CD4-positive, alpha-beta T cell treated with Interleukin-15 for 4 hours (primary cell): Measurements from ENCODE around the gene SLC1A1.
A peak's percentile ranks its signal among the peaks of the same experiment; 100 is the strongest.
"Not testable (repeated sequence)": the region's sequence is repeated elsewhere in the genome, so short reads cannot be mapped to it uniquely, and the experiment has no call there.

Source experiments
- DNase-seq: peaks from one replicate; pipeline ENCODE4 v3.0.0-alpha.2; 2020; ENCODE audit warnings: low spot score

Gene SLC1A1

DNA sequence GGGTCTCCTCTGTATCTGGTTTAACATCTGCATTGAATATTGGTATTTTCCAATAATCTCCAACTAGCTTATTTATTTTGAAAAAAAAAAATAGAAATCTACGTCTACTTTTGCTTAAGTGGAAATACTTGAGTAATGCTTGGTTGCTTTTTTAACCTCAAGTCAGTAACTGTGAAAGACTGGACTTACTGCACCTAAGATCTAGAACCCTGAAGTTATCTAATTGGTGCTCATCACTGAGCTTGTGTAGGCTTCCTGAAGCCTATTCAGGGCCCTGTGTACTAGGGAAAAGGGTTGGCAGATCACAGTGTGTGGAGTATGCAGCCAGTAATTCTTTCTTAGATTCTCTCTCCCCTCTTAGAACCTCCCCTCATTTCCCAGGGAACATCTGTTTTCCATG lies 16.2 kb downstream of the SLC1A1 start:
- no peak for DNase-seq

DNA sequence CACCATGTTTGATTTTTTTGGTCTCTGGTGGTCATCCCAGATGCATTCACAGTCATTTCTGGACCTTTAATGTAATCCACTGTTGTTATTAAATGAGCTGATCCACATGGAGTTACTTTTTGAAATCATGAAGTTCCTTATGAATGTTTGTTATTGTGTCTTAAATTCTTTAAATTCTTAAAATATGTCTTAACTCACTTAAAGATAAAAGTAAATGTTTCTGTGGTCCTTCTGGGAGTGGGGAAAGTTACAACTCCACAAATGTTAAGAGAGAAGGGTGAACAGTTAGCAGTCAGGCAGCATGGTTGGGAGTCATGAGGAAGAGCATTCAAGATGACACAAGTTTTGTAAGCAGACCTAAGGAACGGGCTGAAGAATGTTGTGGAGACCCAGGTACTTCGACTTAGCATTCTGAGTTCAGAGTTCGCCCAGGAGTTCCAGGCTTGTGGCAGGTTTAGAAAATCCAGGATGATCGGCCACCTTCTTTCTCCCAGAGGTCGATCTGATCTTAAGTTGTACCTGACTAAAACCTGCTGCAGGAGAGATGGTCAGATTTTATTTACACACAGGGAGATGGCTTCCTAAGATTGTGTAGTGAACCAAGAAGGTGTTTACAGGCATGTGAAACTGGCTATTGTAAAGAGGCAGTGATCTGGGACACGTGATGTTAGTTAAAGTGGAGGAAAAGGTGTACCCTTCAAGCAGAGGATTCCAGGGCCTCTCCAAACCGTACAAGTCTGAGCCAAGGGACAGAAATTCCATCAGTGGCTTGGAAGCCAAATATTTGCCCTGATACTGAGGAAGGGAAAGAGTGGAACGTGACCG lies 17.2 kb downstream of the SLC1A1 start:
- no peak for DNase-seq

GRCh38 chr9:4508246-4508906 lies 18.1 kb downstream of the SLC1A1 start:
- no peak for DNase-seq

- DNase-seq, result no peak
These were observed 18.8 kb downstream of the SLC1A1 start for GRCh38 chr9:4508907-4509589.

DNA sequence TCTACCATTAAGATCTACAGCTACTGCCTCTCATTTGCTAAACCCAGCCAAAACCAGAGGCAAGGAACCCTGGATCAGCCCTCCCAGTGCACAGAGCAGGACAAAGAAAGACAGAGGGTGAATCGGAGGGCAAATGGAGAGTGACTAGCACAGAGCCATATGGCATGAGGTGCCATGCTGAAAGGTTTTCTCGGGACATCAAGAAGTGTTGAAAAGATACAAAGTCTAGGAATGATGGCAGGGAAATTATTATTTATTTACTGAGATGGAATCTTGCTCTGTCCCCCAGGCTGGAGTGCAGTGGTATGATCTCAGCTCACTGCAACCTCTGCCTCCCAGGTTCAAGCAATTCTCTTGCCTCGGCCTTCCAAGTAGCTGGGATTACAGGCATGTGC lies 19.3 kb downstream of the SLC1A1 start:
- DNase-seq, result no peak

- DNase-seq, result no peak
These were observed 20.5 kb downstream of the SLC1A1 start for GRCh38 chr9:4510546-4511322.

DNA sequence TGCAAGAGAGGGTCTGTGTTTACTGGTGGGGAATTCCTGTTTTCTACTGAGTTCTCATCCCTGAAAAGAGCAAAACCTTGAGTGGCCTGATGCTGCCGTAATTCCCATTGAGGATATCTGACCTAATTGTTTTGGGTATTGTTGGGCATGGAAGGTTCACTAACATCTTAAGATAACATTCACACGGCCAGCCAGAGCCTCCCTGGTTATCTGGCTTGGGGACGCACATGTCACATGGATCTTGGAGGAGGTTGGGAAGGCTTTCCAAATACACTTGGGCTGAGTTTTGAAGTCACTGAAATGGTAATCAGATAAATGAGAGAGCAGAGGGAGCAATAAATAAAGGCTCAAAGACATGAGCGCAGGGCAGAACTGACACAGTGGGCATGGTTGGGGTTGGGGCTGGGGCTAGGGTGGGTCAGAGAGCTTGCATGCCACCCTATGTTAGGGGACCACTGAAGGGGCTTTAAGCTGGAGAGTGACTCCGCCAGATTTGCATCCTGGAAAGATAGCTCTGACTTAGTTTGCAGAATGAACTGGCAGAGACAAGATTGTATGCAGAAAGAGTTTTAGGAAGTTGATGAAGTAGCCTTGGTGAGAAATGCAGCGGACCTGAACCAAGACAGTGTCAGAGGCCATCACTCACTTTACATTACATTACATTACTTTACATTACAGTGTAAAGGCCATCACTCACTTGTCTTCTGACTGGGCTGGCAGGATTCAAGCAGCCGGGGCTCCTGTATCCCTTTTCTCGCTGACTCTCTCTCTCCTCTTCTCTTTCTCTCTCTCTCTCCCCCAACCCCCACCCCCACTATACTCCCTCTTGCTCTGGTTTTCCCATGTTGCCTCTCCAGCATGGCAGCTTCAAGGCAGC lies 24.2 kb downstream of the SLC1A1 start:
- no peak for DNase-seq

DNA sequence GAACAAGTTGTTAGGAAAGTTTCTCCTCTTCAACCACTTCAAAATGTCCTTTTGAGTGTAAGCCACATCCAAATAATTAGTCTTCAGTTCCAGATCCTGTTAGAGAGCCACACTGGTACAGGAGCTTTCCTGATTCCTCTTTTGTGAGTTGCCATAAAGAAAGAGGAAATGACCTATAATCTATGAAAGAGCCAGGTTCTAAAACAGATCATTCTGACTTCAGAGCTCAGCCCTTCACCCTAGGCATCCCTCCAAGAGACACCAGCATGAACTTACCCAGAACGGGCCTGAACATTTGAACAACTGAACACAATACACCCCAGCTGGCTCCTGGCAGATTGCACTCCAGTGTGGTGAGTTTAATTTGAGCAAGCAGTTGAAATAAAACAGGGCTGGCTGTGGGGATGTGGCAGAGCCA lies 25.7 kb downstream of the SLC1A1 start:
- DNase-seq, result no peak

DNA sequence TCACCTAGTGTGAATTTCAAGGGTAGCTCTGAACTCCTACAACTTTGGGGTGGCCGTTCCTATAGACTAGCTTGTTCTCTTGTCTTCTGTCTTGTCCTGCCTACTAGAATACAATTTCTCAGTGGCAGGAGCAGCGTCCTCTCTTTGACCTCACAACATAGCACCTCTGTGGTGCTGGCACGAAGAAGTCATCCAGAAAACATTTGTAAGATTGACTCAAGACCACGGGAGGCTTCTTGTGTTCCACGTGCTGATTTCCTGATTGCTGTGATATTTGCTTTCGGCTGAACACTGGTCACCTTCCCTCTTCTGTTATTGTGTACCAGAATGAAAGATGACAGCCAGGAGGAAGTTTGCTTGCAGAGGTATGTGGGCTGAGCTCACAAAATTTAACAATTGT lies 27.0 kb downstream of the SLC1A1 start:
- DNase-seq, result no peak

DNA sequence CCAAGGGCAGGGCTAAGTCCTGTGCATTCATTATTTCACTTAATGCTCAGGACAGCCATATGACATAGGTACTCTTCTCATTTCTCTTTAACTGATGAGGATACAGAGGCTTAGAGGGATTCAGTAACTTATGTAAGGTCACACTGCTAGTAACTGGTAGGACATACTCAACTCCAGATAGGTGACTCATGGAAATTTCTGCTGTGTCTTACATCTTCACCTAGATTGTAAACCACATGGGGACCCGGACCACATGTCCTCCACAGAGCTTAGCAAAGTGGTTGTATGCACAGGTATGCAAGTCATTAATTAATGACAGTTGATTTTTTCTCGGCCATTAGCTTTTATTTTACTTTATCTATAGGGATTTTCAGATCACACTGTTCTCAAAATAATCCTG lies 29.3 kb downstream of the SLC1A1 start:
- no peak for DNase-seq

DNA sequence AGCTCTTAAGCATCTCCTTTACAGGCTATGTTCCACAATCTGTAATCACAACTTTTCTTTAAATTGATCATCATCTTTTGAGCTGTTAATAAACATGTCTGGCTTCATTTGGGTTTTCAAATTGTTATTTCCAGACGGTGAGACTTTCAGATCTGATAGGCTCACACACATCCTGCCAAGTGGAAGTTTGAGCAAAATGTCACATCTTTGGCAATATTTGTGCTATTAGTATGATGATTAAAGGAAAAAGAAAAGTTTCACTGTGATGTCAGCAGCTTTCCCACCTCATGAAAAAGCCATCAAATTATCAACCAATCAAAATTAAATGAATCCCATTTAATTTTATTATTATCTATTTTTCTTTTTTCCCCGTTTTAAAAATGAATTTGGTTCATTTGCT lies 29.8 kb downstream of the SLC1A1 start:
- no peak for DNase-seq

DNA sequence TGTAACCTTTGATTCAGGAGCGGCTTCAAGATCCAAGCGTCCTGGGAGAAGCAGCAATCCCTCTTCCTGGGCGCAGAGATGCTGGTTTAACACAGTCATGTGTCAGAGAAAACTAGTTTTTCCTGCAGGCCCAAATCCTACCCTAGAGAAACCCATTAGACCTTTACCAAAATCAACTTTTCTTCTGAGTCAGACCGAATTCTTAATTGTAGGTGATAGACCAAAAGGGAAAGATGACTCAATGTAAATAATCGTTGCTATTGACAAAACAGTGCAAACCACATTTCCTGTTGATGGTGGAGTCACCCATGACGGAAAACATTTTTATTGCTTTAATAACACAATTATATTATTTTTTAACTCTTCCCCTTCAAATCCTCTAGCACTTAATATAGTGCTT lies 40.1 kb downstream of the SLC1A1 start:
- DNase-seq, result peak; percentile 25

DNA sequence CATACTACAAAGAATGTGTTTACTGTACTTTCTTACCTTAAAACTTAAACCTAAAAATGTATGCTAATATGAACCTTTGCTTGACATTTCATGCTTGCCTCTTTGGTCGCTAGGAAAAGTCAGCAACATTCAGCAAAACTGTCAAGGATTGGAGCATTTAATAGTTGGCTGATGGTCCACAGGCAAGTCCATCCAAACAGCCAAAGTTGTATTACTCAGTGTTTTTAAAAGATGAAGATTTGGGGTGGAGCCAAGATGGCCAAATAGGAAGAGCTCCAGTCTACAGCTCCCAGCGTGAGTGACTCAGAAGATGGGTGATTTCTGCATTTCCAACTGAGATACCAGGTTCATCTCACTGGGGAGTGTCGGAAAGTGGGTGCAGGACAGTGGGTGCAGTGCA lies 40.6 kb downstream of the SLC1A1 start:
- not testable (repeated sequence) for DNase-seq

- DNase-seq, result not testable (repeated sequence)
These were observed 41.1 kb downstream of the SLC1A1 start for GRCh38 chr9:4531355-4531754.

GRCh38 chr9:4533881-4534280 lies 43.6 kb downstream of the SLC1A1 start:
- DNase-seq, result not testable (repeated sequence)

DNA sequence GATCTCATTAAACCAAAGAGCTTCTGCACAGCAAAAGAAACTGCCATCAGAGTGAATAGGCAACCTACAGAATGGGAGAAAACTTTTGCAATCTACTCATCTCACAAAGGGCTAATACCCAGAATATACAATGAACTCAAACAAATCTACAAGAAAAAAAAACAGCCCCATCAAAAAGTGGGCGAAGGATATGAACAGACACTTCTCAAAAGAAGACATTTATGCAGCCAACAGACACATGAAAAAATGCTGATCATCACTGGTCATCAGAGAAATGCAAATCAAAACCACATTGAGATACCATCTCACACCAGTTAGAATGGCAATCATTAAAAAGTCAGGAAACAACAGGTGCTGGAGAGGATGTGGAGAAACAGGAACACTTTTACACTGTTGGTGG lies 45.9 kb downstream of the SLC1A1 start:
- DNase-seq, result not testable (repeated sequence)

- DNase-seq, result no peak
These were observed 47.3 kb downstream of the SLC1A1 start for GRCh38 chr9:4537581-4537980.

DNA sequence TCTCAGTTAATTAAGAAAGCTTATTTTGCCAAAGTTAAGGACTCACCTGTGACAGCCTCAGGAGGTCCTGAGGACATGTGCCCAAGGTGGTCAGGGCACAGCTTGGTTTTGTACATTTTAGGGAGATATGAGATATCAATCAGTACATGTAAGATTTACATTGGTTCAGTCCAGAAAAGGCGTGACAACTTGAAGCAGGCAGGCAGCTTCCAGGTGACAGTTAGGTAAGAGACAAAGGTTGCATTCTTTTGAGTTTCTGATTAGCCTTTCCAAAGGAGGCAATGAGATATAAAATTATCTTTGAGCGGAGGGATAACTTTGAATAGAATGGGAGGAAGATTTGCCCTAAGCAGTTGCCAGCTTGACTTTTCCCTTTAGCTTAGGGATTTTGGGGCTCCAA lies 47.8 kb downstream of the SLC1A1 start:
- DNase-seq, result no peak

- no peak for DNase-seq
These were observed 48.4 kb downstream of the SLC1A1 start for GRCh38 chr9:4538621-4539020.

- DNase-seq, result no peak
These were observed 50.2 kb downstream of the SLC1A1 start for GRCh38 chr9:4540425-4540824.

GRCh38 chr9:4541281-4541680 lies 51.0 kb downstream of the SLC1A1 start:
- DNase-seq, result no peak
